HG02852 (cell line): ENCODE measurements around the gene HOXD9.

Source experiments
- ATAC-seq: cut with Tn5 transposase; IDR thresholded peaks from one replicate; pipeline ENCODE4 v1.9.1; 2021; ENCODE audit warnings: mild to moderate bottlenecking, moderate library complexity; ENCODE audit not compliant: unreplicated experiment

Gene HOXD9

GRCh38 chr2:176164201-176164600 lies 41.7 kb downstream of the HOXD9 start:
- no peak for ATAC-seq

GRCh38 chr2:176164611-176165369 lies 42.3 kb downstream of the HOXD9 start:
- ATAC-seq = no peak

GRCh38 chr2:176165370-176166050 lies 43.0 kb downstream of the HOXD9 start:
- ATAC-seq = no peak

GRCh38 chr2:176166272-176166671 lies 43.8 kb downstream of the HOXD9 start:
- ATAC-seq = no peak

- ATAC-seq = no peak
Observed at GRCh38 chr2:176167398-176167797, 44.9 kb downstream of the HOXD9 start.

- ATAC-seq = no peak
Observed at GRCh38 chr2:176169181-176169580, 46.7 kb downstream of the HOXD9 start.

GRCh38 chr2:176169711-176170110 lies 47.2 kb downstream of the HOXD9 start:
- no peak for ATAC-seq

- ATAC-seq = no peak
Observed at GRCh38 chr2:176170602-176171305, 48.2 kb downstream of the HOXD9 start.

GRCh38 chr2:176171351-176172006 lies 49.0 kb downstream of the HOXD9 start:
- no peak for ATAC-seq

GRCh38 chr2:176172007-176172894 lies 49.7 kb downstream of the HOXD9 start:
- no peak for ATAC-seq

GRCh38 chr2:176172895-176173566 lies 50.5 kb downstream of the HOXD9 start:
- ATAC-seq = no peak

- no peak for ATAC-seq
Observed at GRCh38 chr2:176173567-176174381, 51.3 kb downstream of the HOXD9 start.

- no peak for ATAC-seq
Observed at GRCh38 chr2:176174382-176174823, 51.9 kb downstream of the HOXD9 start.
